CD4-positive, alpha-beta T cell treated with Interleukin-17A for 1 hour (primary cell): ENCODE measurements around the gene UNC13C.

ENCODE experiments used
- DNase-seq: peaks from one replicate; pipeline ENCODE4 v3.0.0-alpha.2; 2020

The UNC13C gene

DNA sequence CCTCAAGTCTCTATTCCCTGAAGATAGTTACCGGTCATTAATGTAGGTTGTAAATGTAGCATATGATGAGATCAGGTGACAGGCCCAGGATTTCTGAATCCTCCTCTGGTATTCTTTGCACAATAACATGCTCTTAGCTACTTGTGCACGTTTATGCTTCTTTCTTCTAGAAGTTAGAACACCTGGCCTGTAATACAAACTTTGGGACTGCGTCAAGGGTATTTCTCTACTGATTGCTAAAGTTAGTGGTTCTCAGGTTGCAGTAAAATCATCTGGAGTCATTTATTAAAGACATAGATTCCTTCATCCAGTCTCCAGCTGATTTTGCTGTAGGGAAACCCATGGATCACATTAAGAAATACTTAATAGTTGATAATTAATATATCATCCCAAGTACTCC, 48.0 kb downstream of the UNC13C start:
- no peak for DNase-seq

DNA sequence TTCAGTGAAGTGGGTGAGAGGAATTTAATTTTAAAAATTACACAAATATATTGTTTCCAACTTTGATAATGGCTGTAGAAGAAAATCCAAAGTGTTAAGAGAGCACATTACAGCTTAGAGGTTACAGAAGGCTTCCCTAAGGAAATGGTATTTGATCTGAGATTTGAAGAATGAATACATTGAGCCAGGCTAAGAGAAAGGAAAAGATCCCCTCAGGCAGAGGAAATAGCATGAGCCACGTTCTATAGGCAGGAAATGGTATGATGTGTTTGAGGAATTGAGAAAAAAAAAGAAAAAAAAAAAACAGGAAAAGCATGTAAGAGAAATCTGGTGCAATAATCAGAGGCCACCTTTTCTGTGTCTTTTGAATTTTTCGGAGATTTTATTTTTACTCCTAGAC, 48.6 kb downstream of the UNC13C start:
- no peak for DNase-seq

DNA sequence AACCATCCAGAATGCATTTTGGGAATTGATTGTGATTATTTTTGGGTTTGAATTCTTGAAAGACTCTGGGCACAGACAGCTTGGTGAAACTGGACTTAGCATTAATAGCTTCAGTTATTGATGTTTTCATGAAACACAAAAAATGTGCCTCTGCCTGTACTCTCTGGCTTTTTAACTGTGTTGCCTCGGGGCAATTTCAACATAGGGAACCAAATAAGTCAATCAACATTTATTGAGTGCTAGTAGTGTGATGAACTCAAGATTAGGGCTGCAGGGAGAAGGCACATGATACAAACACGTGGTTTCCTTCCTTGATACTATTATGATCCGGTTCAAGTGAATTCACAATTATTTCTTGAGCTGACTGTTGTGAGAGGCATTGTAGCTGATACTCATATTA, 50.8 kb downstream of the UNC13C start:
- no peak for DNase-seq

DNA sequence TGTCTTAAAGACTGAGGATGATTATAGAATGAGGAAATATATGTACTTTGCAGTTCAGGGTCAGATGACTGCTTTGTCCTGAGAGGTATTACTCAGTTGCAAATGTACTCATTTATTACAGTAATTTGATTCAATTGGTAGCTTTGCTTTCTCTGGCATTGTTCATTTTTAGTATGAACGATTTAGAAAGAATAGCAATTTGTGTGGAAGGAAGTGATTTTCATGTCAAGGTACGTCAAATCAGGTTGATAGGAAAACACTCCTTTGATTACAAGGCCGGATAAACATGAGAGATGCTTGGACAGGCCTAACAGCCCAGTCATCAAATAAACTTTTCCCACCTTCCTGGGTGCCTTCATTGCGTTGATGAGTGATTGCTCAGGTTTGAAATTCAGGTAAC, 53.8 kb downstream of the UNC13C start:
- DNase-seq, result no peak

DNA sequence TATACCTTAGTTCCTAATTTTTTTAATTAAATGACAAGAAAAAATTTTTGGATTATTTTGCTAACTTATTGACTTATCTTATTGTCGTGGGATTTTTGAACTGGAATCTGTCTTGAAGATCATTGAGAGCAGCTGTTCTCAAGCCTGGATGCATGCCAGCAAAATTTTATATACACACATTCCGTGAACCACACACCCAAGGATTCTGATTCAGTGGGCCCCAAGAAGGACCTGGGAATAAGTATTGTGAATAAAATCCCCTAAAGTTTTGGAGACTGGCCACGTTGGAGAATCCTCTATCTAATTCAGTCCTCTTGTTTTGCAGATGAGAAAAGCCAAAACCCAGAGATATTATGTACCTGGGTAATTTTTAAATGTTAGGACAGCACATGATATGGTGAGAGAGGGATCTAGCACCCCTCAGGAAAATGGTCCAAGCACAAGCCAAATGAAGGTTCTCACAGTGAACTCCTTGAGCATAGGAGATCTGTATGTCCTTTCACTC, 55.2 kb downstream of the UNC13C start:
- no peak for DNase-seq

DNA sequence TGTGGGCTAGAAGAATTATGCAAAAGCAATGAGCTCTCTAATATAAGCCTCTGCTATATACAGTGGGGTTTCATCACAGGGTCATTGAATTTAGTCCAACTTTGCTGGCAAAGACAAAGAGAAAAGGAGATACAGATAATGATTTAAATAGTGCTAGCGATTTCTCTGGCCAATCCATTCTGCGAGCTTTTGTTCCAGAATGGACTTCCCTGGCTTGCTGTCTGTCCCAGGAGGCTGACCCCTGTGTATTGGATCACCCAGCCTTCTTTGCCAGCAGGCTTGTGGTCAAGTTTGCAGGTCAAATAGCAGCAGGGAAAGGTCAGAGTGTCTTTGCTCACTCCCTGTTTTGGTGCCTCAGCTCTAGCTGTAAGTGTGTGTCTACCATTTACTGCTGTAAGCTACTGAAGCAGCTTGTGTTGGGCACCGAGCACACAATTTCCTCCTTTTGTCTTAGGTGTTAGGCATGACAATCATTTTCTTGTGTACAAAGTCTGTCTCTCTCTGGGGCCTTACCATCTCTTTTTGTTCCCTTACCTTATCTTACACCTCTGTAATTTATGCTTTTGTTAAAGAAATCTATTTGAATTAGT, 55.7 kb downstream of the UNC13C start:
- no peak for DNase-seq

DNA sequence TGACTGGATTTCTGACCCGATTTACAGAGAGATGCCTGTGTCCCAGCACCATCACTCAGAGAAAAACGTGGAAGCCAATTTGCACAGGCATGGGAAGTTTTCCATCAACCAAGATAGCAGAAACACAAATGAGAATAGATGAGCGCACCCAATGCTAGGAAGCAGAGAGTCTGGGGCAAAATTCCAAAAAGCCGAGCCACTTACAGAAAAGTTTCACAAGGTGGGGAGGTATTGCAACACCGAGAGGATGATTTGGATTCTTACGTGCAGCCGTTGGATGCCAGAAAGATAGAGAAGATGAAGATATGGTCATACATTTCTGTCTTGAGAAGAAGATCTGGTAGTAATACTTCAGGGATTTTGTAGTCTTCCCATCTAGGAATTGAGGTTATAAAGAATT, 57.4 kb downstream of the UNC13C start:
- no peak for DNase-seq

DNA sequence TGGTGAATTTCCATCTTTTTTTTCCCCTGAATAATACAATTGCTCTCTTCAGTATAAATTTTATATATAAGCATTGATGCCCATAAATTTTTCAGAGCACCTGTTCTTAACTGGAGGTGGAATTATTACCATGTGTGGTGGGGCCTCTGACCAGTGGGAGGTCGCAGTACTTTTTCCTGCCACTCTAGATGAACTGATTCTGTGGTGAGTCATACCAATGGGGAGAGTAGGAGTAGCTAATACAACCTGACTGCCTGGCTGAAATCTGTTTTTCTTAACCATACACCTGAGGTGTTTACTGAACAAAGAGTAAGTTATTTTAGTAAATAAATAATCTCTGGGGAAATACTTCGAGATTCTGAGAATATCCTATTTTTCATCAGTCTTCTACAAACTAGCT, 67.2 kb downstream of the UNC13C start:
- DNase-seq, result no peak

DNA sequence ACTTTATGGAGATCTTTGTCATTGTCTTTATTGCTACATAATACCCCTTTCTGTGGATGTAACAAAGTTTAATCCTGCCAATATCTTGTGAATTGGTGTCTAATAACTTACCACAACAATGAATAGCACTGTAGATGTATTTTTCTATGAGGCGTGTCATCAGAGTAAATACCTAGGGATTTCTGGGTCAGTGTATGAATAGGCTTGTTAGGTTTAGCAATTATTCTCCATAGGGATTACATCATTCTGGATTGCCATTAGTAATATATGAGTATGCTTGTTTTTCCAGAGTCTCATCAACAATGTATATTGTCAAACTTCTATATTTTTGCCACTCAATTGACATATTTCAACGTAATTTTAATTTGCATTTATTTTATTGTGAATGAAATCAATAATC, 67.9 kb downstream of the UNC13C start:
- DNase-seq, result no peak

DNA sequence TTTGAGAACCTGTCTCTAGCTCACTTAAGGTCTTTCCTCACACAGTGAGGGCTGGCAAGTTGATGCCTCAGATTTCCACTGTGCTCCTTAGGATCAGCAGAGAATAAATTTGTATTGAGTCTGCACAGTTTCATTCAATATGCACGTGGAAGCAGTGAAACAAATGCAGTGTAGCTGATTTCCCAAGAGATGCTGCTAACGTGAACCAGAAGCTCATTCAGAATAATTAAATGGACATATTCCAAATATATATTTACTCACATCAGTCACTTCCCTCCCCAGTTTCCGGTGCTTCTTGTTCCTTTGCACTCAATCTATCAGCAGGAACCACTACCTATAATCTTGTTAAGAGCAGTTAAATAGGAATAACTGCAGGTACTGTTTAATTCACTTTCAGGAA, 86.1 kb downstream of the UNC13C start:
- DNase-seq, result no peak

DNA sequence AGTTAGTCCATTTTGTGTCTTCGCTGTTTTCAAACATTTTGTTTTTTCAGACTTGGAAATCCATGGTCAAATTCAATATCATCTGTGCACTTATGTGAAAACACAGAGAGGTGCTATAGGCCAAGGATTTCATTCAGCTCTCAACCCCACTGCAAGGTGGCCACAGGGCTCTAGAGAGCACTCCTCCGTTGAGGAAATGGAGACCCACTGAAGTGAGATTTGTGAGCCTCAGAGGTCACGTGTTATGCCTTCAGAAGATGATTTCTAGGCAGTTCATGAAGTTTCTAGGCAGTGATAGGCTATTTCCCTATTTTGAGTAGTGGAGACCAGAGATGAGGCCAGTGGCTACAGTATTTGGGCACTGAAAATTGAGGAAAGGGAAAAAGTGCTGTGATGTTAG, 88.2 kb downstream of the UNC13C start:
- no peak for DNase-seq

DNA sequence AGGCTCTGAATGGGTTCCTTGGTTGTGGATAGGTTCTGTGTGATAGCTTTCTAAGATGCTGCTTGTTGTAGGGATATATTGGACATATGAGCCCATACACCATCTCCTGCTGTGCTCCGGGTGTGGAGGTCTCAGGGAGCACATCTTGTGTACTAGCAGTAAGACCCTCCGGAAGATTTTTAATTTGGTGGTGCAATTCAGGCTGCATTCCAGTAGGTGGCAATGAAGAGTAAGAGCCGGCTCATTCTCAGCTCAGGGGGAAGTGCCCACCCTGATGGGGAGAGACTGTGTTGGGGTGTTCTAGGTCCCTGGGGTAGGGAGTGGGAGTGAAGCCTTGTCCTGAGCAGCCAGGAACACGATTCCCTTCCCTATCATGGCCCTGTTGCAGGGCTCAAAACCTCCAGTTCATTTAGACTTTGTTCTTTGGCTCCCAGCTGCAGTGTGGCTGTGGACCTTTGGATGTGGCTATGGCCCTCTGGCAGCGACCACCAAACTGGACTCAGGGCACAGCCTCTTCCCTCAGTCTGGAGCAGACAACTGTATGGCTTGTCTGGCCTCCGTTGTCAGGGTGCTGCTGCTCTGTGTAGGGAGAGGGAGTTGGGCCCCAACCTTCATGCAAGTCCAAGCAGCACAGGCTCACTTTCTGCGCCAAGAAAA, 104.7 kb downstream of the UNC13C start:
- DNase-seq, result peak; percentile 7

DNA sequence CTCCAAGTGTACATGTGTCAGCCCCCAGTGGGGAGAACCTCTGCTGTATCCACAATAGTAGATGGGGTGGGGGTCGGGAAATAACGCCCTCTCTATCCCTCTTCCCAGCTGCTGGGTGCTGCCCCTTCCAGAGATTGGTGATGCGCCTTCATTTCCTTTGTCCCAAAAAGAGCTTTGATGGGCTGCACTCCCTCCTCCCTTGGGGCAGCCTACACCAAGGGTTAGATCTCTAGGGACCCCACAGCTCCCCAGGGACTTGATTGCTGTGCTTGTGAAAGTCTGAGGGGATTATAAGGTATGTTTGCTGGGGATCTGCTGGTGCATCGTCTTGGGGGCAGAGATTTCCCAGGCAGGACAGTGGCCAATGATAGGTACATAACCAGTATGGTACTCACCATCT, 105.3 kb downstream of the UNC13C start:
- DNase-seq, result no peak

DNA sequence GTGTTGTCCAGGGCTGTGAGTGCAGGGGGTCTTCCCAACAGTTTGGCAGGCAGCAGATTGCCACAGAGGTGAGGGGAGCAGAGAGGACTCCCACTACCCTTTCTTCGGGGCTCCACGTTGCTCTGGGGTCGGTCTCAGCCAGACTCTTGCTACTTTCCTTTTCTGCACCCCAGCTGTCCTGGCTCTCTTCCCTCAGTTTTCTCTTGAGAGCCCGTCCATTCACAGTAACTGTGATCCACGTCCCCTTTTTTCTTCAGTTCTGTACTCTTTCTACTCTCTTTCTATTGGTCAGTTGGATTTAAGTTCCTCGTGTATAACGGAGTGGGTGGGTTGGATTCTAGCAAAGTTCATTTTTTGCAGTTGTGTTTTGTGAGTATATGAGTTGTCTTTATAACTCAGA, 105.8 kb downstream of the UNC13C start:
- no peak for DNase-seq

DNA sequence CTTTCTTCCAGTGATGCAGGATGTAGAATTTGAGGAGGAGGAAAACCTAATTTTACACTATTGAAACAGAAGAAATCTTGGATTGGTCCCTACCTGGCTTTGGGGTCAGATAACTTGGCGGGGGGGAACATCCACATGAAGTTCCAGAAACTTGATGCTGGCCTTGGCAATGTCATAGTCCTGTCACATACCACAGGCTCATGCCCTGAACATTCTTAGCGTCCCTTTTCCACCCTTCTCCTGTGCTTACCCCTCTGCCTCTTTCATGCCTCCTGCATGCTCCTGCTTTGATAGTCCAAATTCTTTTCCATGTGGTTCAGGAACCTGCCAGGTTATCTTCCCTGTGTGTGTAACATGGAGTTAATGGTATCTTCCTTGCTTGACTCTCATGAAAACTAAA, 110.6 kb downstream of the UNC13C start:
- DNase-seq, result no peak

DNA sequence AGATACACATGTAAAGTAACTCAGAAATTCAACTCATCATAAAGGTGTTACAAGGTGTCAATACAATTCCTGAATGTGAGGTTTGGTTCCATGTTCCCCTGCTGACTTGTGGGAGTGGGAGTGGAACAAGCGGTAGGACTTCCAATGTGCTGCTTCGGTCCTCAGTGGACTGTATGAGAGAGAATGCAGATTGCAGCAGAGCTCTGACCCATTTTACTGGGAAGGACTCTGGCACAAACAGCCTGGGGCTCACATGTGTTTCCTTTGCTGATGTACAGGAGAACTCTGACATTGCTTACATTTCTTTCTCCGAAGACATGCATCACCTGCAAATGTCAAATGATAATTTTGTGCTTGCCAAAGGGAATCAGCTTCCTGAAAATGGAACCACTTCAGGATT, 111.5 kb downstream of the UNC13C start:
- DNase-seq, result no peak

DNA sequence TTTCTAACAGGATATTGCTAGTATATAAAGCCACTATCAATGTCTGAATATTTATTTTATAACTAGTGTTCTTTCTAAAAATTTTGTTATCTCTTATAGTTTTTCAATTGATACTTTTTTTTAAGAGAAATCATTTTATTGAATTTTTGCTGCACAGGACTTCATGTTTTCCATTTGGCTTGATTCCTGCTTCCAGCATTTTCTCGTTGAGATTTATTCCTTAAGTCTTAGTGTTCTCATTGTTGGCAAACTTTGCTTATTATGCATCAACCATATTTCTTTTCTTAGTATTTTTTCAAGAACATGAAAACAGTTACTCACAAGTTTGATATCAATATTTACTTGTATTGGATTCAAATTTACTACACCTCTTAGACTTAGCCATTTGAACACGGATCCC, 113.4 kb downstream of the UNC13C start:
- DNase-seq, result no peak

DNA sequence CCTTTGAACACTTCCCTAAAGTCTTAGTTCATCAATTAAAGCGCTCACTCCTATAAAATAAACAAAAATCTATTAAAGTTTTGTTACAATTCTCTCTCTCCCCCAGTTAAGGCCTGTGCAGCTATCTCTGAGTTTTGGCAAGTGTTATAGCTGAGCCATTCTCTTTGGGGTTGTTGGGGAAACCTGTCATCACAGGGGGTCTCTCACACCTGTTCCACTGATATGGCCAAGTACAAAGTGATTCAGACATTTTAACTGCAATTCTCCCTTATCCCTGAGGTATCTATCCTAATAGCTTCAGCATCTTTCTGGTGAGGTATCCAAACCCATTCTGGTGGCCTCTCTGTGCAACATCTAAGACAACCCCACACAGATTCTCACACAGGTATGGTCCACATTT, 116.4 kb downstream of the UNC13C start:
- no peak for DNase-seq

DNA sequence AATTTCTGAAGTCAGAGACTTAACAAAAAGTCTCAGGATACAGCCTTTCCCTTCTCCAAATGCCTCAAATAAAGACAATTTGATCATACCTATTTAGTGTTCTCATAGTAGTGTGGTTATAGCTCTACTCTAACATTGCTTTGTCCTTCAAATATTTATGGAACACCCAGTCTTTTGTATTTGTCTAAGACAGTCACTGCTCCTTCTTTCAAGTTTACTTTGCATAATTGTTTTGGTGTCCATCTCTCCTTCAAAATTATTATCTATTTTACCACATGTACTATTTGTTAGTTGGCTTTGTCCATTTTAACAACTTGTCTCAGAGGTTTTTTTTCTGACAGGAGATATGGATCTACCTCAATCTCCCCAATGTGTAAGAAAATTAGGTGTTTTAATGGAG, 118.8 kb downstream of the UNC13C start:
- DNase-seq, result no peak

DNA sequence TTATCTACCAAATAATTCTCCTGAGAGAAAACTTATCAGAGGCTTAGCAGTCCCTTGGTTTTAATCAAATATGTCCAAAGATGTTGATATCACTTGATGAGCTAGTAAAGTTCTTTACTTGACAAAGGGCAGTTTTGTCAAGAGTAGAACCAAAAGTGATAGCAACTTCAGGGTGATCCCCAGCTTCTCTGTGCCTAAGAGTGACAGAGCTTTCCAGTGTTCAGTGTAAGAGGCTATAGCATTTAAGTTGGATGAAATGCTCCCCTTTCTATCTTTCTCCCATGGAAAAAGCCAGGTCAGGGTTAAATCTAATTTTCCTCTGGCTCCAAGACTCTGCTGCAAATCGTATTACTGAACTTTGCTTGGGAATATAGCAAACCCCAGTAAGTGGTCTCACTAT, 120.8 kb downstream of the UNC13C start:
- no peak for DNase-seq

DNA sequence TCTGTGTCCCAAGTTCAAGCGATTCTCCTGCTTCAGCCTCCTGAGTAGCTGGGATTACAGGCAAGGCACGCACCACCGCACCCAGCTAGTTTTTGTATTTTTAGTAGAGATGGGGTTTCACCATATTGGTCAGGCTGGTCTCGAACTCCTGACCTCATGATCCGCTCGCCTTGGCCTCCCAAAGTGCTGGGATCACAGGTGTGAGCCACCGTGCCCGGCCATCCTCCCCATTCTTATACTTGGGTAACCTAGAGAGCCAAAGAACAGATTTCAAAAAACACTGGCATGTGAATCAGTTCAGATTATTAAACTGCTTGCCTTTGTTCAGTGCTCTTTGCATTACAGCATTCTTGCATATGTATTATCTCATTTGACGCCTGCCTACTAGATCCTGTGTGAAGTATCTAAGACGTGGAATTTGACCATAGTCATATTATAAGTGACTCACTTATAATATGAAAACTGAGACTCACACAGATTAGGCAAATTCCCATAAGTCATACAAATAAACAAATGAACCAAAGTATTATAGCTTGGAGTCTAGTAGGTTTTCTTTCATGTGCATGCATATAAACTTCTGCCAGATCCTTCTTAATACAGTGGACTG, 123.5 kb downstream of the UNC13C start:
- no peak for DNase-seq

DNA sequence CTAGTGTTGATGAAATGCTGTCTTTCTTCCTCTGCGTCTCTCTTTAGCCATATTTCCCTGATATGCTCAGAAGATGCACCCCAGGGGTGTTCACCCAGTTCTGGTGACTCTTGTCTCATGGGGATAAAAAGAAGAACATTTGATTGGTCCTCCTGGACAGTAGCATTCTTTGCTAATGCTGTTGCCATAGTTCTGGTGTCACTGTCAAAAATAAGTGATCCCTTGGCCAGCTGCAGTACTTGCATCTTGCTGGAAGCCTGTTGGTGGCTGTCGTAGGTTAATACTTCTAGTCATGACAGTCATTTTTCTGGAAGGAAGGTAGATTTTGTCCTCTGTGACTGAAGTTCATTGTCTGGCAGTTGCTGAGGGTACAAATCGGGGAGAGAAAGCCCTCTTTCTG, 124.5 kb downstream of the UNC13C start:
- no peak for DNase-seq

DNA sequence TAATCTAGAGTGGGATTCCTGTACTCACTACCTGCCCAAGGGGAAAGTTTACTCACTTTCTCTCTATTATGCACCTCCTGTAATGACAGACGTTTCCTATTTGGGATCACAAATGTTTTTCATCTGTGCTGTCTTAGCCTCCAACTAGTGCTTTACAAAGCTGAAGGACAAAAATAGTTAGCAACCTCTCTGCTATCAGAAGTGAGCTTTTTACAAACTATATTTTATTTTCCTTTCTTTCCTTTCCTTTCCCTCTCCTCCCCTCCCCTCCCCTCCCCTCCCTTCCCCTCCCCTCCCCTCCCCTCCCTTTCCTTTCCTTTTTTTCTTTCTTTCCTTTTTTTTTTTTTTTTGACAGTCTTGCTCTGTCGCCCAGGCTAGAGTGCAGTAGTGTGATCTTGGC, 130.8 kb downstream of the UNC13C start:
- DNase-seq, result no peak

DNA sequence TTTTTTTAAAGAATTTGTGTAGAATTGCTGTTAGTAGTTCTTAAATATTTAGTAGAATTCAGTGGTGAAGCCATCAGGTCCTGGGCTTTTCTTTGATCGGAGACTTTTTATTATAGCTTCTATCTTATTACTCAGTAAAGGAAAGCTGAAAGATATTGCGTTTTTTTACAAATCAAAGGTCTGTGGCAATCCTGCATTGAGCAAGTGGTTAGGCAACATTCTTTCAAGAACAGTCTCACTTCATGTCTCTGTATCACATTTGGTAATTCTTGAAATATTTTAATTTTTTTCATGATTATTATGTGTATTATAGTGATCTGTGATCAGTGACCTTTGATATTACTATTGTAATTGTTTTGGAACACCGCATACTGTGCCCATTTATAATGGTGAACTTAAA, 140.8 kb downstream of the UNC13C start:
- no peak for DNase-seq

DNA sequence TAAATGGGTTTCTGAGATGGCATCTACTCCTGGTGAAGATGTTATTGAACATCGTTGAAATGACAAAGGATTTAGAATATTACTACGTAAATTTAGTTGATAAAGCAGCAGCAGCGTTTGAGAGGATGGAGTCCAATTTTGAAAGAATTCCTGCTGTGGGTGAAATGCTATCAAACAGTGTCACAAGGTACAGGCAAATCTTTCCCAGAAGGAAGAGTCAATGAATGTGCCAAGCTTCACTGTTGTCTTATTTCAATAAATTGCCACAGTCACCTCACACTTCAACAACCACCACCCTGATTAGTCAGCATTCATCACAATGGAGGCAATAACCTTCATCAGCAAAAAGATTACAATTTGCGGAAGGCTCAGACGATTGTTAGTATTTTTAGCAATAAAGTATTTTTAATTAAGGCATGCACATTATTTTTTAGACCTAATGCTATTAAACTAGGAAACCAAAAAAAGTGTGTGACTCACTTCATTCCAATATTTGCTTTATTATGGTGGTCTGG, 142.8 kb downstream of the UNC13C start:
- DNase-seq, result no peak
